OCI-LY7 (cell line): ENCODE results near the gene FBXO27. TPM values are rescaled to one million over a fixed set of nuclear protein-coding genes. Genes with fewer than 3 reads are reported as not detected.
"Not testable (repeated sequence)": the region's sequence is repeated elsewhere in the genome, so short reads cannot be mapped to it uniquely, and the experiment has no call there.

ENCODE experiments used
- BruUV-seq: library from RNA; stranded (reverse); fragments of 400-500 nt; replicated peaks from 2 replicates; lab custom pipeline; 2021; lab: Mats Ljungman, UMichigan
- CTCF ChIA-PET: fragments of 300-600 bp; sonication (Branson Sonifier 250); formaldehyde crosslinking; loops from one replicate; lab custom pipeline; 2022; ENCODE audit warnings: antibody characterized with exemption; ENCODE audit not compliant: unreplicated experiment; lab: Charles Lee
- POLR2A ChIA-PET: fragments of 300-600 bp; sonication (Branson Sonifier 250); formaldehyde crosslinking; loops from one replicate; lab custom pipeline; 2022; ENCODE audit warnings: antibody characterized with exemption; lab: Charles Lee
- DNase-seq: peaks from one replicate; pipeline ENCODE4 v3.0.0-alpha.2; 2015; ENCODE audit warnings: low spot score
- H2AFZ ChIP-seq: fragments of 200-600 bp; sonication (generic), shearing (Covaris generic); 2 replicates; pipeline ENCODE4 v1.6.1; 2014; ENCODE audit warnings: mild to moderate bottlenecking, antibody characterized with exemption, low read length, moderate library complexity
- H3K27ac ChIP-seq: fragments of 200-600 bp; sonication (generic); 2 replicates; pipeline ENCODE4 v1.5.1; 2014; ENCODE audit warnings: mixed run types, low read depth, mild to moderate bottlenecking, moderate library complexity, low read length, inconsistent platforms; ENCODE audit not compliant: poor library complexity, severe bottlenecking
- H3K36me3 ChIP-seq: fragments of 200-600 bp; sonication (generic); 2 replicates; pipeline ENCODE4 v1.6.1; 2014; ENCODE audit warnings: mild to moderate bottlenecking, antibody characterized with exemption, low read length, moderate library complexity, mixed read lengths; ENCODE audit not compliant: insufficient read depth
- H3K4me1 ChIP-seq: fragments of 200-600 bp; sonication (generic); 2 replicates; pipeline ENCODE4 v1.5.1; 2014; ENCODE audit warnings: mild to moderate bottlenecking, low read length; ENCODE audit not compliant: insufficient read depth, poor library complexity, severe bottlenecking
- H3K4me2 ChIP-seq: fragments of 200-600 bp; sonication (generic); 2 replicates; pipeline ENCODE4 v1.6.1; 2014; ENCODE audit warnings: mild to moderate bottlenecking, low read length
- H3K4me3 ChIP-seq: fragments of 200-600 bp; sonication (generic); 2 replicates; pipeline ENCODE4 v1.5.1; 2014; ENCODE audit warnings: mild to moderate bottlenecking, low read depth, low read length; ENCODE audit not compliant: poor library complexity, severe bottlenecking
- H3K79me2 ChIP-seq: fragments of 200-600 bp; sonication (generic); 2 replicates; pipeline ENCODE4 v1.6.1; 2016; ENCODE audit warnings: low read depth, mild to moderate bottlenecking, low read length, moderate library complexity, mixed read lengths; ENCODE audit not compliant: insufficient read depth
- H3K9me2 ChIP-seq: fragments of 200-600 bp; sonication (generic); 2 replicates; pipeline ENCODE4 v1.6.1; 2016; ENCODE audit warnings: mild to moderate bottlenecking, low read length, mixed read lengths; ENCODE audit not compliant: insufficient read depth
- H3K9me3 ChIP-seq: fragments of 200-600 bp; sonication (generic); 2 replicates; pipeline ENCODE4 v1.6.1; 2014; ENCODE audit warnings: mild to moderate bottlenecking, mixed run types, low read length, mixed read lengths
- H4K20me1 ChIP-seq: fragments of 200-600 bp; sonication (generic); 2 replicates; pipeline ENCODE4 v1.6.1; 2014; ENCODE audit warnings: mild to moderate bottlenecking, antibody characterized with exemption, low read length, moderate library complexity, mixed read lengths; ENCODE audit not compliant: insufficient read depth
- CTCF ChIP-seq: fragments of 200-600 bp; sonication (generic); conservative IDR thresholded peaks from 2 replicates; pipeline ENCODE4 v1.5.1; 2014; ENCODE audit warnings: mild to moderate bottlenecking, antibody characterized with exemption, low read length, moderate library complexity, mixed read lengths
- EZH2phosphoT487 ChIP-seq: fragments of 200-600 bp; sonication (generic); IDR thresholded peaks from 2 replicates; pipeline ENCODE4 v1.6.1; 2018; ENCODE audit warnings: low read depth, borderline replicate concordance, mild to moderate bottlenecking, mixed run types, antibody characterized with exemption, low read length, moderate library complexity, mixed read lengths
- intact Hi-C: fragments of 100-400 bp; cut with micrococcal nuclease; formaldehyde crosslinking; loops from one replicate; pipeline ENCODE4 v1.10.0; 2022; ENCODE audit not compliant: unreplicated experiment
- total RNA-seq, 2 experiments: library from RNA; depleted of rRNA in 1 of 2; stranded (reverse); fragments of >200 nt in 1 of 2; shearing (Covaris generic) in 1 of 2; gene quantifications; 2 replicates each; pipeline ENCODE4 v1.2.3, GENCODE V29; 2014 to 2022

FBXO27 gene
- total RNA-seq, 2 experiments from 2014 or later, result 1.0 to 10.5 TPM

GRCh38 chr19:38993271-38993670 is 39.1 kb downstream of the FBXO27 start:
- Histone ChIP-seq H3K4me1 (no peaks in the 10 kb centered on the region), H3K4me3 (no peak overlapping the region), H3K36me3 (no peaks in the 10 kb centered on the region), H3K9me2 (no peaks in the 10 kb centered on the region), H4K20me1 (no peaks in the 10 kb centered on the region), H3K9me3 (no peaks in the 10 kb centered on the region), H3K4me2 (no peak overlapping the region), H2AFZ (no peak overlapping the region), H3K27ac (no peak overlapping the region), H3K79me2 (no peaks in the 10 kb centered on the region)
- no peak for DNase-seq
- BruUV-seq, result no TSS peak
- intact Hi-C loops, result no loop called here
- TF ChIP-seq EZH2phosphoT487 (no peak), CTCF (no peak)
- ChIA-PET CTCF (no interaction called here), POLR2A (no interaction called here)

DNA sequence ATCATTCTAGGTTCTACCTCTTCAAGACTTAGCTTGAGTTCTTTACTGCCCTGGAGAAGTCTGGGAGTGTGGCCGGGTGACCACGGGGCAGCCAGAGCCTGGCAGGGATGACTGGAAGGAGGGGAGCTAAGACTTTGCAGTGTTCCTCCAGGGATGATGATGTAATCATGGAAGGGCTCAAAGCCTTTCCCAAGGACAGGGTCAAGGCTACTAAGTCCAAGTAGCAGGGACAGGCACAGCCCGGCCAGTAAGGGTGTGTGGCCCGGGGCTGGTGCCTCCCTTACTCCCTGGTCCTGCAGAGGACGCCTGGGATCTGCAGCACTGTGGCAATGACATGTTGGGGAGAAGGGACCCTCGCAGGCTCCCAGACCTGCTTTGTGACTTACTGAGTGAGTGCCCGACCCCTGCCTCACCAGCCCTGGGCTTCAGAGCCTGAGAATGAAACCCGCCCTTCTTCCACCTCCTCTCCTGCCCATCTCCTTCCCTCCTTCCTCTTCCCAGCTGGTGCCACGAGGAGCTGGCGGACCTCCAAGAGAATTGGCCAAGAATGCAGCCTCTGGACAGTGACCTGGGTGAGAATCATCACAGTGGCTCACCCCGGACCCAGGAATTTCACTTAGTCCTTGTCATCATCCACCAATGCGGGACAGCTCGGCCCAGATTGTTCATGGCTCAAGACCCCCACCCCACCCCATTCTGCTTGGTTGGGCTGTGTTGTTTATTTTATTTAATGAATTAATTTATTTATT is 41.2 kb downstream of the FBXO27 start:
- BruUV-seq, result no TSS peak
- H3K27ac ChIP-seq, result no peak overlapping the region
- no peaks in the 10 kb centered on the region for H4K20me1 ChIP-seq
- no peaks in the 10 kb centered on the region for H3K9me3 ChIP-seq
- H3K9me2 ChIP-seq, result no peaks in the 10 kb centered on the region
- H3K36me3 ChIP-seq, result no peaks in the 10 kb centered on the region
- no peak overlapping the region for H3K4me3 ChIP-seq
- DNase-seq, result no peak
- intact Hi-C loops, result no loop called here
- TF ChIP-seq CTCF (no peak), EZH2phosphoT487 (no peak)
- H3K4me1 ChIP-seq, result no peaks in the 10 kb centered on the region
- no peaks in the 10 kb centered on the region for H3K79me2 ChIP-seq
- no peak overlapping the region for H3K4me2 ChIP-seq
- POLR2A ChIA-PET, result no interaction called here
- CTCF ChIA-PET, result no interaction called here
- H2AFZ ChIP-seq, result no peak overlapping the region

DNA sequence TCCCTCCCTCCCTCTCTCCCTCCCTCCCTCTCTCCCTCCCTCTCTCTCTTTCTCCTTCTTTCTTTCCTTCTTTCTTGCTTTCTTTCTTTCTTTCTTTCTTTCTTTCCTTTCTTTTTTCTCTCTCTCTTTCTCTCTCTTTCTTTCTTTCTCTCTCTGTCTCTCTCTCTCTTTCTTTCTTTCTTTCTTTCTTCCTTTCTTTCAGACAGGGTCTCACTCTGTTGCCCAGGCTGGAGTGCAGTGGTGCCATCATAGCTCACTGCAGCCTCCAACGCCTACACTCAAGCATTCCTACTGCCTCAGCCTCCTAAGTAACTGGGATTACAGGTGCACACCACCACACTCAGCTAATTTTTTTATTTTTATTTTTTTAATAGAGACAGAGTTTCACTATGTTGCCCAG is 42.7 kb downstream of the FBXO27 start:
- H3K36me3 ChIP-seq, H3K4me1 ChIP-seq, H2AFZ ChIP-seq, intact Hi-C loops, H3K79me2 ChIP-seq, DNase-seq, H4K20me1 ChIP-seq, H3K4me2 ChIP-seq, POLR2A ChIA-PET, H3K9me3 ChIP-seq, H3K9me2 ChIP-seq, H3K4me3 ChIP-seq, H3K27ac ChIP-seq, BruUV-seq, CTCF ChIA-PET: not testable (repeated sequence)
